CD14-positive monocyte (primary cell): ENCODE results near the gene WDR91. TPM values are rescaled to one million over a fixed set of nuclear protein-coding genes. Genes with fewer than 3 reads are reported as not detected.

Experiments
- DNase-seq, 3 donors: peaks; one replicate each; pipeline ENCODE4 v3.0.0-alpha.2; 2011 to 2022
- H2AFZ ChIP-seq: 2 replicates; pipeline ENCODE4 v1.6.0; 2012; ENCODE audit warnings: mild to moderate bottlenecking, low read depth, low read length, inconsistent platforms; ENCODE audit not compliant: insufficient read depth, poor library complexity, severe bottlenecking
- H3K27ac ChIP-seq, 2 donors: 1 replicate in 1 of 2; 2 replicates in 1 of 2; pipeline ENCODE4 v1.5.1; 2012 to 2013; ENCODE audit warnings: low read length in 2 of 2, control low read depth in 1 of 2, inconsistent platforms in 1 of 2, low read depth in 1 of 2, mild to moderate bottlenecking in 1 of 2
- H3K27me3 ChIP-seq, 2 donors: one replicate each; pipeline versions ENCODE4 v1.6.0 to v1.6.1; 2011 to 2013; ENCODE audit warnings: low read length in 2 of 2; ENCODE audit not compliant: control insufficient read depth in 2 of 2, insufficient read depth in 2 of 2
- H3K36me3 ChIP-seq, 2 donors: replicated peaks in 1 of 2; 1 replicate in 1 of 2; 2 replicates in 1 of 2; pipeline versions ENCODE4 v1.5.1 to v1.6.1; 2012 to 2013; ENCODE audit warnings: low read length in 2 of 2, control low read depth in 1 of 2, inconsistent platforms in 1 of 2, mild to moderate bottlenecking in 1 of 2; ENCODE audit not compliant: insufficient read depth in 2 of 2, control insufficient read depth in 1 of 2
- H3K4me1 ChIP-seq, 2 donors: 1 replicate in 1 of 2; 2 replicates in 1 of 2; pipeline versions ENCODE4 v1.5.1 to v1.6.1; 2012 to 2013; ENCODE audit warnings: low read length in 2 of 2, control low read depth in 1 of 2, inconsistent platforms in 1 of 2, mild to moderate bottlenecking in 1 of 2, moderate library complexity in 1 of 2; ENCODE audit not compliant: insufficient read depth in 2 of 2, control insufficient read depth in 1 of 2
- H3K4me2 ChIP-seq: replicated peaks from 2 replicates; pipeline ENCODE3; 2012; ENCODE audit warnings: low read length, moderate library complexity, mild to moderate bottlenecking; ENCODE audit not compliant: poor library complexity, severe bottlenecking; ENCODE audit errors: extremely low read depth
- H3K4me3 ChIP-seq, 3 experiments: fragments of 200-600 bp in 1 of 3; sonication (generic) in 1 of 3; replicated peaks in 1 of 3; 1 replicate in 2 of 3; 2 replicates in 1 of 3; pipeline ENCODE4 v1.5.1; 2011 to 2013; ENCODE audit warnings: low read length in 3 of 3, mild to moderate bottlenecking in 3 of 3, control low read depth in 2 of 3, low read depth in 2 of 3, inconsistent platforms in 1 of 3, moderate library complexity in 1 of 3
- H3K79me2 ChIP-seq: 2 replicates; pipeline ENCODE4 v1.6.0; 2012; ENCODE audit warnings: mild to moderate bottlenecking, control low read depth, inconsistent platforms, low read length, moderate library complexity; ENCODE audit not compliant: insufficient read depth
- H3K9ac ChIP-seq: 2 replicates; pipeline ENCODE4 v1.6.0; 2017; ENCODE audit warnings: low read length, mild to moderate bottlenecking; ENCODE audit not compliant: insufficient read depth, poor library complexity, severe bottlenecking
- H3K9me3 ChIP-seq, 2 donors: replicated peaks in 1 of 2; 1 replicate in 1 of 2; 2 replicates in 1 of 2; pipeline versions ENCODE4 v1.5.1 to v1.6.1; 2012 to 2013; ENCODE audit warnings: low read length in 2 of 2, control low read depth in 1 of 2; ENCODE audit not compliant: control insufficient read depth in 1 of 2, insufficient read depth in 1 of 2
- H4K20me1 ChIP-seq: 2 replicates; pipeline ENCODE4 v1.6.0; 2012; ENCODE audit warnings: mild to moderate bottlenecking, low read length, control low read depth, moderate library complexity; ENCODE audit not compliant: insufficient read depth
- H3K27ac Mint-ChIP-seq, 7 donors: one replicate each; pipeline ENCODE4 v1.8.0; 2020; ENCODE audit warnings: mild to moderate bottlenecking in 7 of 7, mixed read lengths in 7 of 7, moderate library complexity in 6 of 7, inconsistent platforms in 2 of 7
- H3K27me3 Mint-ChIP-seq, 3 donors: one replicate each; pipeline ENCODE4 v1.8.0; 2021 to 2022; ENCODE audit warnings: low read depth in 3 of 3, mild to moderate bottlenecking in 3 of 3, mixed read lengths in 3 of 3, moderate library complexity in 3 of 3, inconsistent platforms in 1 of 3
- H3K36me3 Mint-ChIP-seq, 2 donors: one replicate each; pipeline ENCODE4 v1.8.0; 2020; ENCODE audit warnings: mixed read lengths in 2 of 2, inconsistent platforms in 1 of 2, mild to moderate bottlenecking in 1 of 2
- H3K4me1 Mint-ChIP-seq: one replicate; pipeline ENCODE4 v1.8.0; 2020; ENCODE audit warnings: mild to moderate bottlenecking, mixed read lengths
- H3K4me3 Mint-ChIP-seq, 2 donors: one replicate each; pipeline ENCODE4 v1.8.0; 2020; ENCODE audit warnings: mild to moderate bottlenecking in 2 of 2, mixed read lengths in 2 of 2, moderate library complexity in 1 of 2
- H3K9me3 Mint-ChIP-seq, 7 donors: one replicate each; pipeline ENCODE4 v1.8.0; 2020 to 2022; ENCODE audit warnings: mixed read lengths in 7 of 7, mild to moderate bottlenecking in 6 of 7, moderate library complexity in 6 of 7, inconsistent platforms in 2 of 7
- CTCF ChIP-seq: fragments of 200-600 bp; IDR thresholded peaks from one replicate; pipeline ENCODE4 v1.8.0; 2022; ENCODE audit warnings: antibody characterized with exemption, mild to moderate bottlenecking
- WGBS: methylation state at CpG from one replicate; pipeline ENCODE4 v1.1.5; 2013; ENCODE audit warnings: missing lambda C conversion rate; ENCODE audit not compliant: insufficient coverage; 5-methylcytosine and 5-hydroxymethylcytosine counted together
- intact Hi-C, 2 donors: fragments of 100-400 bp; cut with micrococcal nuclease; formaldehyde crosslinking; loops; one replicate each; pipeline versions ENCODE4 v1.15.0 to v1.15.1; 2023
- polyA plus RNA-seq, 3 donors: library from polyadenylated mRNA; depleted of rRNA in 1 of 3; unstranded in 2 of 3; stranded (reverse) in 1 of 3; fragments of 300-500 nt in 2 of 3; fragments of >200 nt in 1 of 3; fragmentation: Illumina TruSeq in 2 of 3; gene quantifications; 1 replicate in 2 of 3; 2 replicates in 1 of 3; pipeline ENCODE4 v1.2.3, GENCODE V29; 2012 to 2021

Gene WDR91
- polyA plus RNA-seq, 3 donors: 2.5 to 35.0 (median 3.9) TPM

- Histone ChIP-seq H3K9ac (no peak overlapping the region), H3K9me3 (peaks cover 3 to 8% of the 10 kb centered on the region in 2 donors), H4K20me1 (no peaks in the 10 kb centered on the region), H3K27ac (no peak overlapping the region), H3K4me1 (no peaks in the 10 kb centered on the region), H3K79me2 (no peaks in the 10 kb centered on the region), H2AFZ (no peak overlapping the region), H3K4me3 (no peak overlapping the region), H3K4me2 (no peak overlapping the region), H3K36me3 (no peaks in the 10 kb centered on the region), H3K27me3 (no peaks in the 10 kb centered on the region)
- H3K9me3 Mint-ChIP-seq: peaks cover 3 to 15% (median 6%) of the 10 kb centered on the region in 7 donors
- H3K4me3 Mint-ChIP-seq: no peak overlapping the region
- peak overlapping the region in 1 of 7 donors; percentile 31 for H3K27ac Mint-ChIP-seq
- intact Hi-C loops: no loop called here
- WGBS: 90% methylated on average over 4 of the region's 5 CpGs
- peaks cover 0 to 5% (median 3%) of the 10 kb centered on the region in 3 donors for H3K27me3 Mint-ChIP-seq
- H3K4me1 Mint-ChIP-seq: no peaks in the 10 kb centered on the region
- no peak for TF ChIP-seq CTCF
- no peak for DNase-seq
- no peaks in the 10 kb centered on the region for H3K36me3 Mint-ChIP-seq
Observed at GRCh38 chr7:135242096-135242684, 30.9 kb upstream of the WDR91 start.

- 92% methylated on average over 4 of the region's 9 CpGs for WGBS
- Mint-ChIP-seq H3K36me3 (no peaks in the 10 kb centered on the region), H3K4me1 (peaks cover 5% of the 10 kb centered on the region), H3K27me3 (peaks cover 2 to 7% (median 3%) of the 10 kb centered on the region in 3 donors), H3K9me3 (peaks cover 2 to 11% (median 4%) of the 10 kb centered on the region in 7 donors), H3K4me3 (no peak overlapping the region), H3K27ac (peak overlapping the region in 2 of 7 donors; percentile 3 to 62)
- H2AFZ ChIP-seq: no peak overlapping the region
- H3K36me3 ChIP-seq: no peaks in the 10 kb centered on the region
- no peaks in the 10 kb centered on the region for H3K4me1 ChIP-seq
- H3K4me2 ChIP-seq: no peak overlapping the region
- no peak for DNase-seq
- peaks cover 3% of the 10 kb centered on the region in 2 donors for H3K9me3 ChIP-seq
- H4K20me1 ChIP-seq: no peaks in the 10 kb centered on the region
- no peaks in the 10 kb centered on the region for H3K27me3 ChIP-seq
- H3K79me2 ChIP-seq: no peaks in the 10 kb centered on the region
- intact Hi-C loops: no loop called here
- no peak overlapping the region for H3K4me3 ChIP-seq
- no peak overlapping the region for H3K27ac ChIP-seq
- no peak overlapping the region for H3K9ac ChIP-seq
- TF ChIP-seq CTCF: no peak
Observed at GRCh38 chr7:135240441-135240840, 29.1 kb upstream of the WDR91 start.
